Large intestine (tissue), 3 donors: ENCODE measurements around the gene SMR3A. TPM values are rescaled to one million over a fixed set of nuclear protein-coding genes. Genes with fewer than 3 reads are reported as not detected.

ENCODE experiments used
- DNase-seq, 2 donors: peaks; one replicate each; pipeline versions ENCODE4 v3.0.0 to v3.0.0-alpha.2; 2013
- H3K27ac ChIP-seq: one replicate; pipeline ENCODE4 v1.5.1; 2013; ENCODE audit warnings: low read length
- H3K27me3 ChIP-seq: 2 replicates; pipeline ENCODE4 v1.6.1; 2013; ENCODE audit warnings: low read length; ENCODE audit not compliant: control insufficient read depth, insufficient read depth
- H3K36me3 ChIP-seq: 2 replicates; pipeline ENCODE4 v1.6.1; 2013; ENCODE audit warnings: low read length; ENCODE audit not compliant: control insufficient read depth, insufficient read depth
- H3K4me1 ChIP-seq: one replicate; pipeline ENCODE4 v1.6.1; 2013; ENCODE audit warnings: low read length; ENCODE audit not compliant: control insufficient read depth, insufficient read depth
- H3K4me3 ChIP-seq: one replicate; pipeline ENCODE4 v1.5.1; 2013; ENCODE audit warnings: low read length
- H3K9me3 ChIP-seq: one replicate; pipeline ENCODE4 v1.6.1; 2013; ENCODE audit warnings: mild to moderate bottlenecking, low read depth, low read length, moderate library complexity; ENCODE audit not compliant: control insufficient read depth
- WGBS: methylation state at CpG from one replicate; pipeline ENCODE4 v1.1.5; 2013; ENCODE audit warnings: low lambda C conversion rate; ENCODE audit not compliant: insufficient coverage; 5-methylcytosine and 5-hydroxymethylcytosine counted together
- polyA plus RNA-seq: library from polyadenylated mRNA; unstranded; fragments of 120-200 nt; gene quantifications from one replicate; pipeline ENCODE4 v1.2.1, GENCODE V29; 2013

SMR3A gene
- polyA plus RNA-seq, 1 donor, result not detected

GRCh38 chr4:70367813-70368212 is 7.3 kb downstream of the SMR3A start:
- Histone ChIP-seq H3K9me3 (no peaks in the 10 kb centered on the region), H3K27me3 (no peaks in the 10 kb centered on the region), H3K4me1 (no peaks in the 10 kb centered on the region), H3K36me3 (no peaks in the 10 kb centered on the region), H3K4me3 (no peak overlapping the region), H3K27ac (no peak overlapping the region)
- no peak for DNase-seq
- 100% methylated on average over 1 of the region's 1 CpG for WGBS

DNA sequence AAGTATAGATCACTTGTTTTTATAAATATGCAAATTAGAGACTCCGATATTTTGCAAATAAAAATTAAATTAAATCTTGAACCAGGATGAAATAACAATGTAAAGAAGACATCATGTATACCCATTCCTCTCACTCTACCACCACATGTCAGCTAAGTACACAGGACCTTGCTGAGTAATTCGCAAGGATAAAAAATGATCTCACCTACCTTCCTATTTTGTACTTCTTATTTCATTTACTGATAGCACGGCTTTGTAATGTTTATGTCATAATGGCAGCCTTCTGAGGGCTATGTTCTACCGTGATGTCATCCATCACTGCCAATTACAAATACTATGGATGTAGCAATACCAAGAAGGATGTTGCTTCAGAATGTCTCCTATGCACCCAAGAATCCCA is 11.4 kb downstream of the SMR3A start:
- Histone ChIP-seq H3K27ac (no peak overlapping the region), H3K4me1 (no peaks in the 10 kb centered on the region), H3K9me3 (no peaks in the 10 kb centered on the region), H3K4me3 (no peak overlapping the region), H3K27me3 (no peaks in the 10 kb centered on the region), H3K36me3 (no peaks in the 10 kb centered on the region)
- WGBS, result 92% methylated on average over 2 of the region's 4 CpGs
- no peak for DNase-seq

GRCh38 chr4:70372760-70373159 is 12.2 kb downstream of the SMR3A start:
- H3K36me3 ChIP-seq, result no peaks in the 10 kb centered on the region
- WGBS, result no CpG with 5 or more reads among the region's 3 CpGs
- H3K4me1 ChIP-seq, result no peaks in the 10 kb centered on the region
- DNase-seq, result no peak
- H3K9me3 ChIP-seq, result no peaks in the 10 kb centered on the region
- no peak overlapping the region for H3K27ac ChIP-seq
- no peaks in the 10 kb centered on the region for H3K27me3 ChIP-seq
- H3K4me3 ChIP-seq, result no peak overlapping the region

- no peaks in the 10 kb centered on the region for H3K9me3 ChIP-seq
- H3K27me3 ChIP-seq, result no peaks in the 10 kb centered on the region
- no peaks in the 10 kb centered on the region for H3K36me3 ChIP-seq
- H3K27ac ChIP-seq, result no peak overlapping the region
- 100% methylated on average over 1 of the region's 3 CpGs for WGBS
- no peaks in the 10 kb centered on the region for H3K4me1 ChIP-seq
- DNase-seq, result no peak
- no peak overlapping the region for H3K4me3 ChIP-seq
These were observed 20.0 kb downstream of the SMR3A start for GRCh38 chr4:70380578-70380977.

DNA sequence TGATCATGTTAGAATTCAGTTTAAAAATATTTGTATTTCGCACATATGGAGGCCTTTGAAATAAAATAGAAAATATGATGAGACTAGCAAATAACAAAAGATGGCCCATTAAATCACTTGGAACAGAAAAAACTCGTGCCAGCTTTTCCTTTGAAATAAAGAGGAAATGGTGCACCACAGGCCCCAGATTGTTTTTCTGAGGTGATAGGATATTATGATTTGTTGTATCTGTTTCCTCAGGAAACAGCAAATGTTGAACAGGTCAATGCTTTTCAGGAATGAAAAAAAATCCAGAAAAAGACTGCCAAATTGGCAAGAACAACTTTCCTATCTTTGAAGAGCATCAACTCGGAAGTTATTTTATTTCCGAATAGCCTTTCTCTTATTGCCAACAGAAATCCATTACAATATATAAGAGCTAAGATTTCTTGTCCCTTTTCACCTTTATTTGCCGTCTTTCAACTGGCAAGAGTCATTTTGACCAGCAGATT is 22.2 kb downstream of the SMR3A start, which contains the start of gene SMR3B:
Gene SMR3B (plus strand): TSS at position 441 of the 491 bp plus-strand sequence. CDS start 1,380 bp downstream, outside the sequence.
- DNase-seq, result no peak
- Histone ChIP-seq H3K4me1 (no peaks in the 10 kb centered on the region), H3K27ac (no peak within 1 kb of the TSS), H3K27me3 (no peaks in the 10 kb centered on the region), H3K9me3 (no peaks in the 10 kb centered on the region), H3K36me3 (no peaks in the 10 kb centered on the region), H3K4me3 (no peak within 1 kb of the TSS)
- WGBS, result 95% methylated on average over 4 of the region's 5 CpGs

DNA sequence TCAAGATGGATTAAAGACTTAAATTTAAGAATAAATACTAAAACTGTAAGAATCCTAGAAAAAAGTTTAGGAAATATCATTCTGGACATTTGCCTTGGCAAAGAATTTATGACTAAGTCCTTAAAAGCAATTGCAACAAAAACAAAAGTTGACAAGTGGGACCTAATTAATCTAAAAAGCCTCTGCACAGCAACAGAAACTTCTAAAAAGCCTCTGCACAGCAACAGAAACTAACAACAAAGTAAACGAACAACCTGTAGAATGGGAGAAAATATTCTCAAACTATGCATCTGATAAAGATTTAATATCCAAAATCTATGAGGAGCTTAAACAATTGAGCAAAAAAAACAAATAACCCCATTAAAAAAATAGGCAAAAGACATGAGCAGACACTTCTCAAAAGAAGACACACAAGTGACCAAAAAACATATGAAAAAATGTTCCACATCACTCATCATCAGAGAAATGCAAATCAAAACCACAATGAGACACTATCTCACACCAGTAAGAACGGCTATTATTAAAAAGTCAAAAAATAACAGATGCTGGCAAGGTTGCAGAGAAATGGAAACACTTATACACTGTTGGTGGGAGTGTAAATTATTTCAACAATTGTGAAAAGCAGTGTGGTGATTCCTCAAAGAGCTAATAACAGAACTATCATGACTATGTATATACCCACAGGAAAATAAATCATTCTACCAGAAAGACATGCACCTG is 31.7 kb downstream of the SMR3A start:
- no peak for DNase-seq
- H3K36me3 ChIP-seq, result no peaks in the 10 kb centered on the region
- 67% methylated on average over 1 of the region's 2 CpGs for WGBS
- no peak overlapping the region for H3K27ac ChIP-seq
- no peaks in the 10 kb centered on the region for H3K9me3 ChIP-seq
- no peaks in the 10 kb centered on the region for H3K27me3 ChIP-seq
- no peak overlapping the region for H3K4me3 ChIP-seq
- no peaks in the 10 kb centered on the region for H3K4me1 ChIP-seq

DNA sequence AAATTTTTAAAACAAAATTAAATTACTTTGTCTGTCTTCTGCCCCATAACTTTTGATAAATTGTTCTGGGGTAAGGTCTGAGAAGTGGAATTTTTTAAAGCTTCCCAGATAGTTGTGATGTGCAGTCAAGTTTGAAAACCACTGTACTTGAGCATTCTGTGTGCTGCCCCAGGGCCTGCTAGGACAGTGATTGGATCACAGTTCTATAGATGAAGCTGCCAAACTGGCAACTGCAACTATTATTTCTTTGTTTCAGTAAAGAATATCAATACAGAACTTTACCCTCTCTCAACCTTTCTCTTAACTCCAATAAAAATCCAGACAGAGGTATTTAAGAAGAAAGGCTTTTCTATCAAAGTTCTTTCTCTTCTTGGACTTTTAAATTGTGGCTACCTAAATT is 37.0 kb downstream of the SMR3A start, which contains the start of gene OPRPN:
Gene OPRPN (plus strand): TSS at position 361 of the 400 bp plus-strand sequence. CDS start 1,346 bp downstream, outside the sequence.
- Histone ChIP-seq H3K27me3 (no peaks in the 10 kb centered on the region), H3K9me3 (no peaks in the 10 kb centered on the region), H3K4me3 (no peak within 1 kb of the TSS), H3K36me3 (no peaks in the 10 kb centered on the region), H3K4me1 (no peaks in the 10 kb centered on the region), H3K27ac (no peak within 1 kb of the TSS)
- no peak for DNase-seq

DNA sequence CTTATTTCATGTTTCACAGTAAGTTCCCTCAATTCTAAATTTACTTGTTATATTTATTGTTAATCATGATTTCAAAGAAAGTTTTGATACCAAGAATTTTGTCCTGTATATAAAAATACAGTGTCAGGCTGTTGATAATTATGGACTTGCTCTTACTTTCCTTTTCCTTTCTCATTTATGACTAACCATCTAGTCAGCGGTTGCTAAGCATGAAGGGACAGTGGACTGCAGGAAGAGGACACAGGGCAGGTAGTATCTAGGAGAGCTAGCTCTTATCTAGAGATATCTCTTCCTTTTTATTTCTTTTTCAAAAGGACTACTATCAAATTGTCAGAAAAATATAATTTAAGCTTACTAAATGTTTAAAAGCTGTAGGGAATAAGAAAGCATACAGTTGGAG is 38.8 kb downstream of the SMR3A start:
- Histone ChIP-seq H3K27me3 (no peaks in the 10 kb centered on the region), H3K4me3 (no peak overlapping the region), H3K27ac (no peak overlapping the region), H3K4me1 (no peaks in the 10 kb centered on the region), H3K36me3 (no peaks in the 10 kb centered on the region), H3K9me3 (no peaks in the 10 kb centered on the region)
- DNase-seq, result no peak
- WGBS, result no CpG with 5 or more reads among the region's 1 CpG

DNA sequence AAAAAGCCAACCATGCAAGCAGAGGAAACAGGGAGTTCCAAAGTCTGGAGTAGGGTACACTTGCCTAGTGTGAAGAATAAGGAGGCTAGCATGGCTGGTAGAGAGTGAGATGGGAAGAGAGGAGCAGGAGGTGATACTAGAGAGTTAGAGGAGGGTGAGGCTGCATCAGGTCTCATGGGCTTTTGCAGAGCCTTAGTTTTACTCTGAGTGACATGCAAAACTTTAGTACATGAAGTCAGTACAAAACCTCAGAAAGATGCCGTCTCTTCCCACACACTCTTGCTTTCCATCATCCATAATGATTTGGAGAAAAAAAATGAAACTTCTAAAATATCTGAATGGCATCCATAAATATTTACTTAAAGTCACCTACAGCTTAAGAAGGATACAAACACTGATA is 42.2 kb downstream of the SMR3A start:
- no peaks in the 10 kb centered on the region for H3K27me3 ChIP-seq
- H3K4me3 ChIP-seq, result no peak overlapping the region
- no peaks in the 10 kb centered on the region for H3K36me3 ChIP-seq
- WGBS, result no CpG with 5 or more reads among the region's 1 CpG
- H3K4me1 ChIP-seq, result no peaks in the 10 kb centered on the region
- DNase-seq, result no peak
- H3K9me3 ChIP-seq, result no peaks in the 10 kb centered on the region
- no peak overlapping the region for H3K27ac ChIP-seq

DNA sequence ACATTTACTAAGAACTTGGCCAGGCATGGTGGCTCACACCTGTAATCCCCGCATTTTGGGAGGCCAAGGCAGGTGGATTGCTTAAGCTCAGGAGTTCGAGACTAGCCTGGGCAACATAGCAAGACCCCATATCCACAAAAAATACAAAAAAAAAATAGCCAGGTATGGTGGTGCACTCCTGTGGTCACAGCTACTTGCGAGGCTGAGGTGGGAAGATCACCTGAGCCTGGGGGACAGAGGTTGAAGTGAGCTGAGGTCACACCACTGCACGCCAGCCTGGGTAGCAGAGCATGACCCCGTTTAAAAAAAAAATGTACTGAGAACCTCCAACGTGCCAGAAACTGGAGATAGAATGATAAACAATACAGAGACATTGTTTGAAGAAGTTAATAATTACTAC is 45.2 kb downstream of the SMR3A start:
- no peak overlapping the region for H3K4me3 ChIP-seq
- no peaks in the 10 kb centered on the region for H3K4me1 ChIP-seq
- no peak for DNase-seq
- H3K27ac ChIP-seq, result no peak overlapping the region
- H3K27me3 ChIP-seq, result no peaks in the 10 kb centered on the region
- WGBS, result 30% methylated on average over 2 of the region's 6 CpGs
- no peaks in the 10 kb centered on the region for H3K36me3 ChIP-seq
- H3K9me3 ChIP-seq, result no peaks in the 10 kb centered on the region
